Heart left ventricle (tissue), 16 donors: Measurements from ENCODE around the gene PMEPA1. TPM values are rescaled to one million over a fixed set of nuclear protein-coding genes. Genes with fewer than 3 reads are reported as not detected.

Source experiments
- ATAC-seq, 4 donors: fragments of 200-7000 bp; cut with Tn5 transposase; one replicate each; pipeline ENCODE4 v1.9.1; 2020 to 2022; ENCODE audit warnings: moderate library complexity in 4 of 4, mild to moderate bottlenecking in 3 of 4, moderate number of reproducible peaks in 1 of 4
- DNase-seq, 5 donors: peaks; one replicate each; pipeline ENCODE4 v3.0.0-alpha.2; 2020
- H3K27ac ChIP-seq, 12 donors: fragments of 200-600 bp; sonication (generic) in 4 of 12; one replicate each; pipeline versions ENCODE4 v1.5.0 to v1.8.0; 2016 to 2022; ENCODE audit warnings: mild to moderate bottlenecking in 2 of 12
- H3K27me3 ChIP-seq, 9 donors: fragments of 200-600 bp; sonication (generic) in 2 of 9; one replicate each; pipeline versions ENCODE4 v1.5.1 to v1.8.0; 2016 to 2022; ENCODE audit warnings: mild to moderate bottlenecking in 3 of 9
- H3K36me3 ChIP-seq, 9 donors: fragments of 200-600 bp; sonication (generic) in 2 of 9; one replicate each; pipeline versions ENCODE4 v1.5.0 to v1.8.0; 2018 to 2022; ENCODE audit warnings: mild to moderate bottlenecking in 2 of 9
- H3K4me1 ChIP-seq, 12 donors: fragments of 200-600 bp; sonication (generic) in 4 of 12; one replicate each; pipeline versions ENCODE4 v1.5.0 to v1.8.0; 2016 to 2022; ENCODE audit warnings: mild to moderate bottlenecking in 3 of 12
- H3K4me3 ChIP-seq, 12 donors: fragments of 200-600 bp; sonication (generic) in 4 of 12; one replicate each; pipeline versions ENCODE4 v1.5.0 to v1.8.0; 2017 to 2022; ENCODE audit warnings: mild to moderate bottlenecking in 9 of 12, moderate library complexity in 4 of 12
- H3K9me3 ChIP-seq, 12 donors: fragments of 200-600 bp; sonication (generic) in 4 of 12; one replicate each; pipeline versions ENCODE4 v1.5.0 to v1.8.0; 2016 to 2022; ENCODE audit warnings: mild to moderate bottlenecking in 1 of 12
- CTCF ChIP-seq, 12 donors: fragments of 200-600 bp; sonication (generic) in 4 of 12; IDR thresholded peaks; one replicate each; pipeline versions ENCODE4 v1.5.0 to v1.8.0; 2018 to 2022; ENCODE audit warnings: antibody characterized with exemption in 12 of 12, mild to moderate bottlenecking in 5 of 12
- POLR2A ChIP-seq, 2 donors: fragments of 450-650 bp; IDR thresholded peaks; one replicate each; pipeline ENCODE4 v1.6.1; 2017; ENCODE audit warnings: antibody characterized with exemption in 2 of 2, mild to moderate bottlenecking in 2 of 2, moderate library complexity in 2 of 2
- WGBS, 4 donors: extraction: QIAGEN DNeasy Blood & Tissue Kit in 2 of 4; methylation state at CpG; one replicate each; pipeline versions ENCODE4 v1.1.5 to v1.1.7; 2013 to 2018; 5-methylcytosine and 5-hydroxymethylcytosine counted together
- intact Hi-C, 10 donors: fragments of 100-400 bp; cut with DNase I; formaldehyde crosslinking; loops; one replicate each; pipeline versions ENCODE4 v1.11.1 to v1.14.2; 2022
- polyA plus RNA-seq, 2 donors: library from polyadenylated mRNA; stranded (reverse); fragments of 200-250 nt; gene quantifications; one replicate each; pipeline ENCODE4 v1.2.3, GENCODE V29; 2013
- total RNA-seq, 9 donors: library from RNA; depleted of rRNA in 2 of 9; stranded (reverse); fragments of >200 nt in 2 of 9; fragmentation: NEBNext Ultra II Directional in 3 of 9; extraction: Animal tissue kit (Norgen Biotek cat#: 25700) in 3 of 9; gene quantifications; one replicate each; pipeline versions ENCODE4 v1.1.0 to v1.2.4, GENCODE V29; 2016 to 2023
- donor health status: ischemic (EF 13 %, LVEDD 7.1; RV severe dilation, severe dysfunction).
- donor health status: healthy with polysubstance abuse.
- donor health status: DM: no; HTN: yes; CAD: no.
- donor health status: DM: no; HTN: no; CAD: no.
- donor health status: ischemic (EF 25% LVEDD 6.9; RV normal size, moderate dysfunction).
- donor health status: ischemic (EF 25% LVEDD 5.7; RV mildly dilated, moderate dysfunction).
- donor health status: healthy.
- donor health status: DM: yes; HTN: yes; CAD: no.
- donor health status: ischemic (EF 35%, LVEDD 5.7; RV mildly dilated, moderate dysfunction).
- donor health status: nonischemic (EF 11% LVEDD 7.7; RV severe dilation, severe dysfunction).
- donor health status: DM: yes; HTN: yes; CAD: no.
- donor health status: PGD.
- donor health status: ischemic (EF 29% LVEDD 5.4; RV normal size, mild dysfunction).
- donor health status: nonischemic (EF 23%, LVEDD 6.1; RV moderate dilation, normal function).

PMEPA1 gene
- total and polyA plus RNA-seq, 11 donors, result 12.6 to 115 (median 30.0) TPM

GRCh38 chr20:57622201-57622570 is 87.6 kb downstream of the PMEPA1 start:
- intact Hi-C loops, result loop anchor here in 1 of 10 donors (10.0 kb wide), 1 partner anchor 563 kb away; no protein-coding TSS in a partner anchor
- no peak for TF ChIP-seq POLR2A (IDR thresholded peaks at IDR 0.05)
- TF ChIP-seq CTCF (IDR thresholded peaks at IDR 0.05), result no peak
- Histone ChIP-seq H3K36me3 (no peaks in the 10 kb centered on the region), H3K4me1 (peaks cover 0 to 47% (median under 1%) of the 10 kb centered on the region in 12 donors), H3K27ac (no peak overlapping the region), H3K4me3 (no peak overlapping the region), H3K27me3 (peaks cover 0 to 15% (median 0%) of the 10 kb centered on the region in 9 donors), H3K9me3 (peaks cover 0 to 14% (median 5%) of the 10 kb centered on the region in 12 donors)
- WGBS, 4 donors, result 84 to 88% (median 86%) methylated on average over 7 of the region's 7 CpGs
- DNase-seq, result no peak
- ATAC-seq, result no peak

GRCh38 chr20:57621421-57622200 is 88.2 kb downstream of the PMEPA1 start:
- peaks cover 0 to 41% (median 0%) of the 10 kb centered on the region in 12 donors for H3K4me1 ChIP-seq
- WGBS, 4 donors, result 86 to 90% (median 88%) methylated on average over 14 to 16 of the region's 16 CpGs
- no peak overlapping the region for H3K4me3 ChIP-seq
- H3K9me3 ChIP-seq, result peaks cover 0 to 14% (median 5%) of the 10 kb centered on the region in 12 donors
- intact Hi-C loops, result loop anchor here in 1 of 10 donors (10.0 kb wide), 1 partner anchor 563 kb away; no protein-coding TSS in a partner anchor
- TF ChIP-seq POLR2A (IDR thresholded peaks at IDR 0.05) (no peak), CTCF (IDR thresholded peaks at IDR 0.05) (no peak)
- ATAC-seq (no peak), DNase-seq (no peak)
- peak overlapping the region in 1 of 12 donors; percentile 84 for H3K27ac ChIP-seq
- no peaks in the 10 kb centered on the region for H3K36me3 ChIP-seq
- peaks cover 0 to 15% (median 0%) of the 10 kb centered on the region in 9 donors for H3K27me3 ChIP-seq

- Histone ChIP-seq H3K4me1 (peaks cover 0 to 39% (median 0%) of the 10 kb centered on the region in 12 donors), H3K9me3 (peaks cover 0 to 14% (median 5%) of the 10 kb centered on the region in 12 donors), H3K4me3 (peak overlapping the region in 1 of 12 donors; percentile 53), H3K27ac (peak overlapping the region in 2 of 12 donors; percentile 15 to 84), H3K36me3 (no peaks in the 10 kb centered on the region), H3K27me3 (peaks cover 0 to 17% (median 0%) of the 10 kb centered on the region in 9 donors)
- ATAC-seq, result no peak
- WGBS, 4 donors, result 70 to 83% (median 78%) methylated on average over 11 of the region's 11 CpGs
- no peak for TF ChIP-seq CTCF (IDR thresholded peaks at IDR 0.05)
- no peak for TF ChIP-seq POLR2A (IDR thresholded peaks at IDR 0.05)
- DNase-seq, result peak in 1 of 5 donors; percentile 20
- intact Hi-C loops, result loop anchor here in 1 of 10 donors (10.0 kb wide), 1 partner anchor 564 kb away; no protein-coding TSS in a partner anchor
Measured at GRCh38 chr20:57620999-57621398, 88.8 kb downstream of the PMEPA1 start.
